Measurements from ENCODE around the gene AVPR2.

- TF ChIP-seq CTCF (IDR thresholded peaks at IDR 0.05), result no peak
- TF ChIP-seq POLR2A (IDR thresholded peaks at IDR 0.05), result no peak
Measured at GRCh38 chrX:153925387-153925738, 20.9 kb downstream of the AVPR2 start.

Measured in ovary (tissue), 3 donors.